ENCODE results near the gene TNNT1. TPM values are rescaled to one million over a fixed set of nuclear protein-coding genes. Genes with fewer than 3 reads are reported as not detected.

TNNT1 gene
- total RNA-seq, 1 donor from 2014 or later = not detected

DNA sequence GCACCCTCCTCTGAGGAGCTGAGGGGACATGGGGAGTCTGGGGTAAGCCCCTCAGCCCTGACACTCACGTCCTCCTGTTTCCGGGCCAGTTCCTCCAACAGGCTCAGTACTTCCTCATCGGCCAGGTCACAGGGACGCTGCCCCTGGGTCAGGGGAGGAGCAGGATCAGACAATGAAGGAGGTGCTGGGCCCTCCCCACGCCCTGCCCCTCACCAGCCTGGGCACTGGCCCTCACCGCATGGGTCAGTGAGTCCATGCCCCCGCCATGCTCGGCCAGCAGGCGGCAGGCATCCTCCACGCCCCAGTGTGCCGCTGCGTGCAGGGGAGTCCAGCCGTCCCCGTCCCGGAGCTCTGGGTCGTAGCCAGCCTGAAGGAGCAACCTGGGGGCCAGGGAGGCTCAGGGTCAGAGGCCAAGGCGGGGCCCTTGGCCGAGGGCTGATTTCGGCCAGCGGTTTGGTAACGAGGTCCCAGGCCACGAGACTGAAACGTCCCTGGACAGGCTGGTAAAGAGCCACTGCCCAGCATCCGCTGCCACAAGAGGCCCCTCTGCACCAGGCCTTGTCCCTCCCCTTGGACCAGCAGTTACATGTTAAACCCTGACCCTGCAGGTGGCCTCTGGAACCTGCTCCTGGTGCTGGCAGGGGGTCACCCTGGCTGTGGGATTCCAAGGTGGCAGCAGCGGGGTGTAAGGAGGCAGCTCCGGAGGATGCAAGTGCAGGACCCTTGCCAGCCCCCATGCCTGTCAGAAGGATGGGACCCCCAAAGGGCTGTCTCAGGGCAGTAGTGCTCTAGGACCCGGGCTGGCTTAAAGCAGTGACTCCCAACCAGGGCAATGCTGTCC, 50.1 kb downstream of the TNNT1 start:
- Mint-ChIP-seq H3K4me1 (ENCODE audit: unreplicated experiment) (peaks cover 2% of the 10 kb centered on the region), H3K9me3 (ENCODE audit: unreplicated experiment) (no peaks in the 10 kb centered on the region), H3K36me3 (ENCODE audit: unreplicated experiment) (peaks cover 27% of the 10 kb centered on the region), H3K27ac (ENCODE audit: unreplicated experiment) (no peak overlapping the region), H3K27me3 (ENCODE audit: unreplicated experiment) (no peaks in the 10 kb centered on the region), H3K4me3 (ENCODE audit: unreplicated experiment) (no peak overlapping the region)
- TF ChIP-seq, protein P1, sequence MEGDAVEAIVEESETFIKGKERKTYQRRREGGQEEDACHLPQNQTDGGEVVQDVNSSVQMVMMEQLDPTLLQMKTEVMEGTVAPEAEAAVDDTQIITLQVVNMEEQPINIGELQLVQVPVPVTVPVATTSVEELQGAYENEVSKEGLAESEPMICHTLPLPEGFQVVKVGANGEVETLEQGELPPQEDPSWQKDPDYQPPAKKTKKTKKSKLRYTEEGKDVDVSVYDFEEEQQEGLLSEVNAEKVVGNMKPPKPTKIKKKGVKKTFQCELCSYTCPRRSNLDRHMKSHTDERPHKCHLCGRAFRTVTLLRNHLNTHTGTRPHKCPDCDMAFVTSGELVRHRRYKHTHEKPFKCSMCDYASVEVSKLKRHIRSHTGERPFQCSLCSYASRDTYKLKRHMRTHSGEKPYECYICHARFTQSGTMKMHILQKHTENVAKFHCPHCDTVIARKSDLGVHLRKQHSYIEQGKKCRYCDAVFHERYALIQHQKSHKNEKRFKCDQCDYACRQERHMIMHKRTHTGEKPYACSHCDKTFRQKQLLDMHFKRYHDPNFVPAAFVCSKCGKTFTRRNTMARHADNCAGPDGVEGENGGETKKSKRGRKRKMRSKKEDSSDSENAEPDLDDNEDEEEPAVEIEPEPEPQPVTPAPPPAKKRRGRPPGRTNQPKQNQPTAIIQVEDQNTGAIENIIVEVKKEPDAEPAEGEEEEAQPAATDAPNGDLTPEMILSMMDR (IDR thresholded peaks at IDR 0.05) = no peak
- no peak for DNase-seq (ENCODE audit: extremely low spot score, unreplicated experiment)

DNA sequence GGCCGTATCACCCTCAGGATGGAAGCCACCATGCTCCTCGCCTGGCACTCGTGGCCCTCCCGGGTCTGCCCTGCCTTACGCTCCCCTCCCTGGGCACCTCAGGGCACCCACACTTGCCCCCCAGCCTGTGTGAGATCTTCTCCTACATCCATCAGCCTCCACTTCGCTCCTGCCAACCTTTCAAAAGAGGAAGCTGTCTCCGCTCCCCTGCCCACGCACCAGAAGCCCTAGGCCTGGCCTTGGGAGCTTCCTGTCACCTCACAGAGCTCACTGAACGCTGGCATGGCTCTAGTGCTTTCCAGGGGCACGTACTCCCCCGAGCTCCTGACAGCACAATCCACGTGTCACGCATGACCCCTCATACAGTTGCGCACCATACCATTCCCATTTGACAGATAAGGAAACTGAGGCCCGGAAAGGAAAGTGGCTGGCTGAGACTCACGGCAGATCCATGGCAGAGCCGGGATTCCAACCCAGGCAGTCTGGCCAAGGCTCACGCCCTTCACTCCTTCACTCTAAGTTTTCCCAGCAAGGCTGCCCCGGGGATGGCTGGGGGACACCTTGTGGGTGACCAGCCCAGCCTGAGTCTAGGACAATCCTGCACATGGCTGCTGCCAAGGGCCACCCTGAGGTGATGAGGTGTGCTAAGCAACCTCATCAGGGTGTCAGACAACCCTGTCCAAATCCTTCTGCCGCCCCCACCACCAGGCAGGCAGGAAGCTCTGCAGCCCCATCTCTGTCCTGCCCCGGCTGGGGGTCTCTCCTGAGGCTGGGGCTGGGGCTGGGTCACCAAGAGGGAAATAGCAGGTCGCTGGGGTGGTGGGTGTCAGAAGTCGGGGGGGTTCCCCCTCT, 50.9 kb downstream of the TNNT1 start:
- no peak for DNase-seq (ENCODE audit: extremely low spot score, unreplicated experiment)
- Mint-ChIP-seq H3K27me3 (ENCODE audit: unreplicated experiment) (no peaks in the 10 kb centered on the region), H3K9me3 (ENCODE audit: unreplicated experiment) (no peaks in the 10 kb centered on the region), H3K27ac (ENCODE audit: unreplicated experiment) (no peak overlapping the region), H3K4me3 (ENCODE audit: unreplicated experiment) (no peak overlapping the region), H3K4me1 (ENCODE audit: unreplicated experiment) (peaks cover 2% of the 10 kb centered on the region), H3K36me3 (ENCODE audit: unreplicated experiment) (peaks cover 22% of the 10 kb centered on the region)
- TF ChIP-seq, protein P1 (IDR thresholded peaks at IDR 0.05) = no peak

DNA sequence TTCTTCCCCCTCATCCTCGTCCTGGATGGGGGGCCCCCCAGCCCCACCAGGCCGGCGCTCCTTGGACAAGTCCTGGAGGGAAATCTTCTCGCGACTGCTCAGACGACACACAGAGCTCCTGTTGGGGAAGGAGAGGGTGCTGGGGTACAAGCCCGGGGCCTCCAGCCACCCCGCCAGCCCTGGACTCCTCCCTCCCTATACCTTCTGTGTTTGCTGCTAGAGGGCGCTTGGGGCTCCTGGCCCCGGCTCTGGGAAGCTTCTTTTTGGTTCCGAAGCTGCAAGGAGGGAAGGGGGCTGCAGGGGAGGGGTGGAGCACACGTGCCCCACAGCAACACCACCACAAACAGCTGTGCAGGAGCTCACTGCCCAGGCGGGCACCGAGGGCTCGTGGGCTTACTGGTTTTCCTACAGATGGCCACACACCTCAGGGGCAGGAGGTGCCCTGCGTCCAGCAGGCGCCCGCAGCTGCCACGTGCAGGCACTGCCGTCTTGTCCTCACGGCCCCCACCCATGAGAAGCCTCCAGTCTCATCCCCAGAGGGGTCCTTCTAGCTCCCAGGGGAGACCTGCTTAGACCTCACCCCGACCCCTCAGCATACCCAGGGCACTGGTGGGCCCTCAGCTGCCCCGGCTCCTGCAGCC, 52.8 kb downstream of the TNNT1 start:
- no peak overlapping the region for H3K27ac Mint-ChIP-seq (ENCODE audit: unreplicated experiment)
- TF ChIP-seq, protein P1 (IDR thresholded peaks at IDR 0.05) = no peak

DNA sequence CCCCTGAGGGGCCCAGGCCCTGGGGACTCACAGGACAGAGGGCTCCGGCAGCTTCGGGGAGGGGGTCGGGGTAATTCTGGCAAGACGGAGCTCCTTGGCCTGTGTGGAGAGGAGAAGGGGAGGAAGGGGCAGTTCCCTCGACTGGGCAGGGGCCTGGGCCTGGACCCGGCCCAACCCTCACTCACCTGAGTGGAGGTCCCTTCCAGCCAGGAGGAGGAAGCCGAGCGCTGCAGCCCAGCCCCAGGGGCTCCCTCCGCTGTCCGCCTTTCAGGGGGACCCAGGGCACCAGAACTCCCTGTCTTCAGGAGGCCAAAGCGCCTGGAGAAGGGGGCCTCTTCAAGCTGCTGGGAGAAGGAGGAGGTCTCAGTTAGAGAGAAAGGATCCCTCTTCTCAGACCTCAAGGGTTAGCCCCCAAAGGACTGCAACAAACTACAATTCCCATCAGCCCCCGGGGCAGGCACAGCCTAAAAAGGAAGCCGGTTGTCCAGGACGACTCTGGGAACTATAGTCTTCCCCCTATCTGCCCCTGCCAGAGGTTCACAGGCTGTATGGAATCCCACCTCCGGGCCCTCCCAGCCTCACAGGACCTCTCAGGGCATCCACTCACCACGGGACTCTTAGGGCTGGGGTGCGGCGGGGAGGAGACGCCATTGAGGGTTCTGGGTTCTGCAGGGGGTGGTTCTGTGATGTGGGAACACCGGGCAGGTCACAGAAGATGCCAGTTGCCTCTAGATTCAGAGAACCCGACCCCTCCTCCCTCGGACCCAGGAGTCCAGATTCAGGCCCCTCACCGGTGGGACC, 53.5 kb downstream of the TNNT1 start:
- H3K9me3 Mint-ChIP-seq (ENCODE audit: unreplicated experiment) = no peaks in the 10 kb centered on the region
- no peak overlapping the region for H3K27ac Mint-ChIP-seq (ENCODE audit: unreplicated experiment)
- TF ChIP-seq, protein P1 (IDR thresholded peaks at IDR 0.05) = no peak
- H3K4me3 Mint-ChIP-seq (ENCODE audit: unreplicated experiment) = no peak overlapping the region
- peaks cover 2% of the 10 kb centered on the region for H3K4me1 Mint-ChIP-seq (ENCODE audit: unreplicated experiment)
- H3K27me3 Mint-ChIP-seq (ENCODE audit: unreplicated experiment) = no peaks in the 10 kb centered on the region
- H3K36me3 Mint-ChIP-seq (ENCODE audit: unreplicated experiment) = peaks cover 7% of the 10 kb centered on the region
- no peak for DNase-seq (ENCODE audit: extremely low spot score, unreplicated experiment)

More for the DNA sequence above, 52.8 kb downstream of the TNNT1 start:
- Mint-ChIP-seq H3K27me3 (ENCODE audit: unreplicated experiment) (no peaks in the 10 kb centered on the region), H3K4me3 (ENCODE audit: unreplicated experiment) (no peak overlapping the region), H3K36me3 (ENCODE audit: unreplicated experiment) (peaks cover 6% of the 10 kb centered on the region), H3K9me3 (ENCODE audit: unreplicated experiment) (no peaks in the 10 kb centered on the region), H3K4me1 (ENCODE audit: unreplicated experiment) (peaks cover 2% of the 10 kb centered on the region)
- DNase-seq (ENCODE audit: extremely low spot score, unreplicated experiment) = no peak

Measured in osteocyte (in vitro differentiated cells).